ENCODE results near the gene RAB44. TPM values are rescaled to one million over a fixed set of nuclear protein-coding genes. Genes with fewer than 3 reads are reported as not detected.

RAB44 gene
- total RNA-seq, 4 donors from 2014 or later, result 0.14 to 1.1 (median 0.46) TPM

DNA sequence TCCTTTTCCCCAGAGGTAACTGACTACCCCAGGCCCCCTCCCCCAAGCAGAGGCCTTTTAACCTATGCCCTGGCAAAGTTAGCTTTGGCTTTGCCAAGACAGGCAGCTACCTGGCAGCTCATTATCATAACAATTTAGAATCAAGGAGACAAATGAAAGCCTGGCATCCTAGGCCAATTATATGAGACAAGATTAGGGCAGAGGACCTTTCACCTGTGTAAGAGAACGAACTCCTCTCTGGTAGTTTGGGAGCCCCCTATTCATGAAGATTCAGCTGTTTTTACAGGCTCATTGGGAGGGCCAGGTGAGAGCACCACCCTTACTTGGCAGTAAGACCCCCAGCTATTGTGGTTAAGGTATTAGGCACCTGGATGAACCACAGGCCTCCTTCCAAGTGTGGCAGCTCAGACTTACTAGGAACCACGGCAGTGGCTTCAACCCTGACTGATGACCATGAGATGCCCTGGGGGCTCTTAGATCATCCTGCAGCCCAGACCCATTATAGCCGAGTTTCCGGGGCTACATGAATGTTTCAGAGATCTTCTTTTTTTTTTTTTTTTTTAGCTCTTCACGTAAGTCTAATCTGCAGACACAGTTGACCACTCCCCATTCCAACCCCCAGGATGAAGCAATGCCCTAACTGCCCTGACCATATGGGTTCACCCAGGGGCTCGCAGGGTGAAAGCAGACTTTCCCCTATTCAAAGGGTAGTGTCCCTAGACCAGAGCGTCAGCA is 56.2 kb downstream of the RAB44 start:
- Histone ChIP-seq H3K27me3 (no peaks in the 10 kb centered on the region), H3K36me3 (no peaks in the 10 kb centered on the region), H3K27ac (peak overlapping the region; percentile 63 to 79 (median 73)), H3K4me3 (no peak overlapping the region), H3K9me3 (no peaks in the 10 kb centered on the region), H3K4me1 (peaks cover 22 to 80% (median 41%) of the 10 kb centered on the region in 4 donors)
- TF ChIP-seq CTCF (IDR thresholded peaks at IDR 0.05), result no peak
- TF ChIP-seq POLR2A (IDR thresholded peaks at IDR 0.05), result no peak
- TF ChIP-seq EP300 (IDR thresholded peaks at IDR 0.05; ENCODE audit: low read depth), result no peak
- no peak for TF ChIP-seq POLR2AphosphoS5 (IDR thresholded peaks at IDR 0.05)
- in situ Hi-C loops (cut with MboI; ENCODE audit: low pct_ligation_motif_present in 1 of 4, low pct_unique_long_range_greater_than_20kb in 1 of 4, low sequenced_read_pairs in 3 of 4) (loop anchor here (10.0 to 25.0 kb wide), 5 partner anchors 129 to 458 kb away; partner anchors contain the start of gene FGD2 (in 1 of the 4)), intact Hi-C loops (cut with DNase I; ENCODE audit: low total_unique reads) (loop anchor here (10.0 kb wide), 1 partner anchor 69 kb away; no protein-coding TSS in a partner anchor)
- WGBS, 2 donors (ENCODE audit: low coverage in 1 of 2), result 75% methylated on average over 7 of the region's 7 CpGs; no CpG with 5 or more reads in 1 of the 2 donors
- DNase-seq, result no peak

DNA sequence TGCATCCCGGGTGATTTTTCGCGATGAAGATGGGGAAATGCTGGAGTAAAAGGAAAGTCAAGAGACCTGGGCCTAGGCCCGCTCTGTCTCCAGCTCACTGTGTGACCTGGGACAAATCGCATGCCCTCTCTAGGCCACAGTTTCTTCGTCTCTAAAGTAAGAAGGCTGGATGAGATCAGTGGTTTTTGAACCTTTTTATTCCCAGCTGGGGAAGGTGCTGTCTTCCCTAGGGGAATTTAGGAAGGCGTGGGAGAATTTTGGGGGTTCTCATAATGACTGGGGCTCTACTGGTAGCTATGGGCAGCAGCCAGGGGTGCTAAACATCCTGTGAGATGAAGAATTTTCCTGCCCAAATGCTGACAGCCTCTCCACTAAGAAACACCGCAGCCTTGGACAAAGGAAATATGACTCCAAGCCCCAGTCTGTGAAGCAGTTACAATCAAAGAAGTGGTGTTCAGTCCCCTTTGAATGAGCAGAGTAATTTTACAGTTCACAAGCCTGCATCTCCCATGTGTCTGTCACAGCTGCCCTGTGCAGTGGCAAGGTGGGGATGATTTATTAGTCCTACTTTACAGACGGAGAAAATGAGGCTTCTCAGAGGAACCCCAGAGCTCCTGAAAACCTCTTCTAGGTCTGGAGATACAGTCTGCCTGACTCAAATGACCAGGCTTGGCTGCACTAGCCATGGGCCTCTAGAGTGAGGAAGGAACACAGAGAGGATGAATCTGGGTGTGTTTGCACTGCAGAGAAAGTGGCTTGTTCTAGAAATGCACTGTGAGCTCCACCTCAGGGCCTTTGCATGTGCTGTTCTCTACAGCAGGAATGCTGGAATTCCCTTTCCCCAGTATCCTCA is 57.2 kb downstream of the RAB44 start:
- intact Hi-C loops (cut with DNase I; ENCODE audit: low total_unique reads), result loop anchor here (5.0 to 10.0 kb wide), 2 partner anchors 70 to 138 kb away; no protein-coding TSS in a partner anchor
- H3K9me3 ChIP-seq, result no peaks in the 10 kb centered on the region

GRCh38 chr6:36755435-36756348 is 58.1 kb downstream of the RAB44 start:
- in situ Hi-C loops (cut with MboI; ENCODE audit: low pct_ligation_motif_present in 1 of 4, low pct_unique_long_range_greater_than_20kb in 1 of 4, low sequenced_read_pairs in 3 of 4) (loop anchor here (10.0 to 25.0 kb wide), 5 partner anchors 131 to 457 kb away; partner anchors contain the start of gene FGD2 (in 1 of the 4)), intact Hi-C loops (cut with DNase I; ENCODE audit: low total_unique reads) (loop anchor here (5.0 to 10.0 kb wide), 2 partner anchors 71 to 138 kb away; no protein-coding TSS in a partner anchor)
- TF ChIP-seq CTCF (IDR thresholded peaks at IDR 0.05) (no peak), POLR2A (IDR thresholded peaks at IDR 0.05) (no peak)
- peak overlapping the region; percentile 31 to 79 (median 60) for H3K27ac ChIP-seq
- WGBS, 2 donors (ENCODE audit: low coverage in 1 of 2), result 11 to 41% methylated on average over 2 to 19 of the region's 19 CpGs
- DNase-seq, result peak; percentile 52
- H3K36me3 ChIP-seq, result no peaks in the 10 kb centered on the region
- no peak overlapping the region for H3K4me3 ChIP-seq
- peaks cover 22 to 88% (median 45%) of the 10 kb centered on the region in 4 donors for H3K4me1 ChIP-seq
- no peaks in the 10 kb centered on the region for H3K27me3 ChIP-seq
- no peaks in the 10 kb centered on the region for H3K9me3 ChIP-seq

More for the DNA sequence above, 57.2 kb downstream of the RAB44 start:
- 87 to 93% methylated on average over 3 to 9 of the region's 9 CpGs for WGBS, 2 donors (ENCODE audit: low coverage in 1 of 2)
- in situ Hi-C loops (cut with MboI; ENCODE audit: low pct_ligation_motif_present in 1 of 4, low pct_unique_long_range_greater_than_20kb in 1 of 4, low sequenced_read_pairs in 3 of 4), result loop anchor here (10.0 to 25.0 kb wide), 5 partner anchors 130 to 457 kb away; partner anchors contain the start of gene FGD2 (in 1 of the 4)
- no peak for DNase-seq
- H3K27ac ChIP-seq, result peak overlapping the region; percentile 31 to 79 (median 60)
- TF ChIP-seq POLR2AphosphoS5 (IDR thresholded peaks at IDR 0.05) (no peak), EP300 (IDR thresholded peaks at IDR 0.05; ENCODE audit: low read depth) (no peak), POLR2A (IDR thresholded peaks at IDR 0.05) (no peak), CTCF (IDR thresholded peaks at IDR 0.05) (no peak)
- no peak overlapping the region for H3K4me3 ChIP-seq
- H3K36me3 ChIP-seq, result no peaks in the 10 kb centered on the region
- peaks cover 22 to 88% (median 45%) of the 10 kb centered on the region in 4 donors for H3K4me1 ChIP-seq
- H3K27me3 ChIP-seq, result no peaks in the 10 kb centered on the region
